B cell (primary cell): ENCODE data around the gene OSBPL5.

Source experiments
- EZH2 ChIP-seq: IDR thresholded peaks from 2 replicates; pipeline ENCODE4 v1.6.1; 2012; ENCODE audit warnings: borderline replicate concordance, low read depth, mild to moderate bottlenecking, moderate library complexity, low read length; ENCODE audit not compliant: insufficient read depth, poor library complexity, severe bottlenecking
- TF ChIP-seq, protein P1 (sequence below): fragments of 200-600 bp; IDR thresholded peaks from one replicate; pipeline ENCODE4 v1.8.0; 2022; ENCODE audit warnings: antibody characterized with exemption, mild to moderate bottlenecking

DNA sequence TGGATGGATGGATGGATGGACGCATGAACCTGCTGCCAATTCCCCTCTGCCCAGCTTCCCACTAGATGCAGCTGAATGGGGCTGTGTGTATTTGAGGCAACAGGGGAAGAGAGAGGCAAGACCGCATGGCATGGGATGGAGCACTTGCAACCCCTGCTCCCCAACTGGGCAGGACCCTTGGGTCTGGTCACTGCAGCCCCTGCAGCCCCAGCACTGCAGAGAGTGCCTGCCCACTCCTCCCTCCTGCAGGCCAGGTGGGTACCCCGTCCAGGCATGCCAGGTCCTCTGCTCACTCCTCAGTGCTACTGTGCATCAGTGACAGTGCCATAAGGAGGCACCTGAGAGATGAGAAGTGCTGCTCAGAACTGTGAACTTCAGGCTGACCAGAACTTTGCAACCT lies 40.3 kb downstream of the OSBPL5 start:
- TF ChIP-seq EZH2: no peak
- TF ChIP-seq, protein P1, sequence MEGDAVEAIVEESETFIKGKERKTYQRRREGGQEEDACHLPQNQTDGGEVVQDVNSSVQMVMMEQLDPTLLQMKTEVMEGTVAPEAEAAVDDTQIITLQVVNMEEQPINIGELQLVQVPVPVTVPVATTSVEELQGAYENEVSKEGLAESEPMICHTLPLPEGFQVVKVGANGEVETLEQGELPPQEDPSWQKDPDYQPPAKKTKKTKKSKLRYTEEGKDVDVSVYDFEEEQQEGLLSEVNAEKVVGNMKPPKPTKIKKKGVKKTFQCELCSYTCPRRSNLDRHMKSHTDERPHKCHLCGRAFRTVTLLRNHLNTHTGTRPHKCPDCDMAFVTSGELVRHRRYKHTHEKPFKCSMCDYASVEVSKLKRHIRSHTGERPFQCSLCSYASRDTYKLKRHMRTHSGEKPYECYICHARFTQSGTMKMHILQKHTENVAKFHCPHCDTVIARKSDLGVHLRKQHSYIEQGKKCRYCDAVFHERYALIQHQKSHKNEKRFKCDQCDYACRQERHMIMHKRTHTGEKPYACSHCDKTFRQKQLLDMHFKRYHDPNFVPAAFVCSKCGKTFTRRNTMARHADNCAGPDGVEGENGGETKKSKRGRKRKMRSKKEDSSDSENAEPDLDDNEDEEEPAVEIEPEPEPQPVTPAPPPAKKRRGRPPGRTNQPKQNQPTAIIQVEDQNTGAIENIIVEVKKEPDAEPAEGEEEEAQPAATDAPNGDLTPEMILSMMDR: no peak
